Upper lobe of left lung (tissue), 4 donors: ENCODE measurements around the gene GFRA3.

Source experiments
- CTCF ChIP-seq, 6 experiments: fragments of 450-650 bp in 4 of 6; fragments of 200-600 bp in 2 of 6; sonication (generic) in 2 of 6; IDR thresholded peaks; one replicate each; pipeline ENCODE4 v1.5.1; 2016 to 2019; ENCODE audit warnings: antibody characterized with exemption in 6 of 6
- POLR2A ChIP-seq, 4 donors: fragments of 450-650 bp; IDR thresholded peaks; one replicate each; pipeline ENCODE4 v1.5.1; 2016 to 2017; ENCODE audit warnings: antibody characterized with exemption in 4 of 4, mild to moderate bottlenecking in 2 of 4

DNA sequence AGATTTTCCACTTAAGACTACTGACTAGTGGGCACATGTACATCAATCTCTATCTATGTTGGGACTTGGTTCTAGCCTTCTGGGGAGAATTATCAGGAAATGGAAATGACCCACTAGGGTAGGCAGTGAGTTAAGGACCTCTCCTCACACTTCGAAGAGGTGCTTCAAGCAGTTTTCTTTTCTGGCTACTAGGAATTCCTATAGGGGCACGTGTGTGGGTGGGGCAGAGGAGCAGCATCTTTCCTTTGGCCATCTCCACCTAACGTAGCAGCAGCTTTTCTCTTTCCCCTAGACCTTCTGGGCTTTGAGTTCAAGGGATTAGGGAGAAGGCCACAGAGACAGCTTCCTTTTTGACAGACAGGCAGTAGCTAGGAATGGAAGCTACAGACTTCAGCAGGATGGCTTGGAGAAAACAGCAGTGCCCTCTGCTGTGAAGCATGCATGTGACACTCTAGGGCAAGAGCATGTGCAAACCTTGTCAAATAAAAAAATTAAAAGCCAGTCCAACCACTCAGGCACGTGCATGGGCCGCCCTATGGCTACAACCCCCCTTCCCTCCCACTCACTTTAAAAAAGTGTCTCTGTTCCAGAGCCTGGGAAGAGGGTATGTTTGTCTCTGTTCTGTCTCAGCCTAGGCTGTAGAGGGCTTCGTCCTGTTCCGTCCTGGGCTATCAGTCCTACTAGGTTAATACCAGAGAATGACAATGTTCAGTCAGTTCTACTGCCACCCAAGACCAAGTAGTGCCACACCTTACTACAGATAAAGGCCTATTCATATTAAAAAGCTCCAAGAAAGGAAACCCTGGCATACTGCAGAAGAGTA, 8.7 kb upstream of the GFRA3 start:
- peak in 4 of 6 experiments; percentile 35 to 54 (median 46) for TF ChIP-seq CTCF (IDR thresholded peaks at IDR 0.05)
- no peak for TF ChIP-seq POLR2A (IDR thresholded peaks at IDR 0.05)
